Measurements from ENCODE around the gene RECK.
A peak's percentile ranks its signal among the peaks of the same experiment; 100 is the strongest.
"Not testable (repeated sequence)": the region's sequence is repeated elsewhere in the genome, so short reads cannot be mapped to it uniquely, and the experiment has no call there.

RECK gene, protein sequence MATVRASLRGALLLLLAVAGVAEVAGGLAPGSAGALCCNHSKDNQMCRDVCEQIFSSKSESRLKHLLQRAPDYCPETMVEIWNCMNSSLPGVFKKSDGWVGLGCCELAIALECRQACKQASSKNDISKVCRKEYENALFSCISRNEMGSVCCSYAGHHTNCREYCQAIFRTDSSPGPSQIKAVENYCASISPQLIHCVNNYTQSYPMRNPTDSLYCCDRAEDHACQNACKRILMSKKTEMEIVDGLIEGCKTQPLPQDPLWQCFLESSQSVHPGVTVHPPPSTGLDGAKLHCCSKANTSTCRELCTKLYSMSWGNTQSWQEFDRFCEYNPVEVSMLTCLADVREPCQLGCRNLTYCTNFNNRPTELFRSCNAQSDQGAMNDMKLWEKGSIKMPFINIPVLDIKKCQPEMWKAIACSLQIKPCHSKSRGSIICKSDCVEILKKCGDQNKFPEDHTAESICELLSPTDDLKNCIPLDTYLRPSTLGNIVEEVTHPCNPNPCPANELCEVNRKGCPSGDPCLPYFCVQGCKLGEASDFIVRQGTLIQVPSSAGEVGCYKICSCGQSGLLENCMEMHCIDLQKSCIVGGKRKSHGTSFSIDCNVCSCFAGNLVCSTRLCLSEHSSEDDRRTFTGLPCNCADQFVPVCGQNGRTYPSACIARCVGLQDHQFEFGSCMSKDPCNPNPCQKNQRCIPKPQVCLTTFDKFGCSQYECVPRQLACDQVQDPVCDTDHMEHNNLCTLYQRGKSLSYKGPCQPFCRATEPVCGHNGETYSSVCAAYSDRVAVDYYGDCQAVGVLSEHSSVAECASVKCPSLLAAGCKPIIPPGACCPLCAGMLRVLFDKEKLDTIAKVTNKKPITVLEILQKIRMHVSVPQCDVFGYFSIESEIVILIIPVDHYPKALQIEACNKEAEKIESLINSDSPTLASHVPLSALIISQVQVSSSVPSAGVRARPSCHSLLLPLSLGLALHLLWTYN

DNA sequence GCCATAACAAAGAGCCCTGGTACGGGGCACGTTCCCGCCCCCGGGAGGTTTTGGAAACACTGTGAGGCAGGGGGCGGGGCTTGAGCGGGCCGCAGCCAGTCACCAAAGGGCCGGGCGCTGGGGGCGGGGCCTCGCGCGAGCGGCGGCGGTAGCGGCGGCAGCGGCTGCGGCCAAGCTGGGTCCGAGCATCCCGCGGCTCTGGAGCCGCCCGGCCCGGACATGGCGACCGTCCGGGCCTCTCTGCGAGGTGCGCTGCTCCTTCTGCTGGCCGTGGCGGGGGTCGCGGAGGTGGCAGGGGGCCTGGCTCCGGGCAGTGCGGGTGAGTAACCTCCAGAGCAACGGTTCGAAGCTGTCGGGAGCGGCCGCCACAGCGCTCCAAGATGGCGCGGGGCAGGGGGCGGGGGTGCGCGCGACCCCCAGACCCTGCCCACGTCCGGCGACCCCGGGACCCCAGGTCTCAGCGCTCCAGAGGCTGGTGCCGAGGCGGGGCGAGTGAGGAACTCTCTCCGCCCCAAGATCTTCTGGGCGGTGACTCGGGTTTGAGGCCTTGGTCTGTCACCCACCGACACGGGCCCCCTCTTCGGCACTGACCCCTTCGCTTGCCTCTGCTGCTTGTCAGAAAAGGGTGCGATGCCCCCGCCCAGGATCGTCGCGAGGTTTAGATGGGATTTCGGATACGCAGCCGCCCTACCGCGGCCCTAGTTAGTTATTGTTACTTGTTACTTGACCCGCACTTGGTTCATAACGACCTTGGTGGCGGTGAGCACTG, at the start of gene RECK:
Gene RECK (plus strand): TSS at position 134 of the 769 bp plus-strand sequence. CDS start 86 bp downstream, at position 220.
- peak; percentile 32 for DNase-seq (ENCODE audit: low read depth, low spot score)

DNA sequence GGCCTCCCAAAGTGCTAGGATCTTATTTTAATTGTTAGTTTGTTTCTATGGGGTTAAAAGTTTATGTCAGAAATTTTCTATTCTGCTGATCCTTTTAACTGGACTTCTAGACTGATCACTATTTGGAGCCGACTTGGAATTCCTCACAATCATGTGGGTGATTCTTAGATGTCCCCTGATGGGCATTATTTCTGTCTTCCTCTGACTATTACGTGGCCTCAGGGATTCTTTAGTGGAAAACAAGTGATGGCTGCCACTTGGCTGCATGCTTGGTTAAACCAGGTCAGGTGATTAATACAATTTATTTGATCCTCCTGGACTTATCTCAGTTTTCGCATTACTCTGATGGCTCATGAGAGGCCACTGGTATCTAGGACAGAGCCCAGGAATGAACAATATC, 46.6 kb upstream of the RECK start:
- no peak for DNase-seq (ENCODE audit: low read depth, low spot score)

DNA sequence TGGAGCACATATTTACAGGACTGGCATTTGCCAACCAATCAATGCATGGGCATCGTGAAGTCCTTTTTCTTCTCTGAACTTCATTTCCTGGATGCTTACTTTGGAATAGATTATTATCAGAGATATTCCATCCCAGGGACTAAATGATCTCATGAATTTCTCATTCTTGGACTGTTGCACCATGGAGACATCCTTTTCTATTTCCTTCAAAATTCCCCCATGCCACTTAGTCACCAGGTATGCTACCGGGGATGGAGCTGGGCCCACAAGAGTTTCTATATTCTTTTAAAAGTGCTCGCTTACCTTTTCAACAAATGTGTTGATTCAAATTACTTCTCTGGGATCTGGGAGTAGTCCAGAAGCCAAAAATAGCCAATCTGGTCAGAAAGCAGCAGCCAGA, 43.6 kb upstream of the RECK start:
- DNase-seq (ENCODE audit: low read depth, low spot score): not testable (repeated sequence)

DNA sequence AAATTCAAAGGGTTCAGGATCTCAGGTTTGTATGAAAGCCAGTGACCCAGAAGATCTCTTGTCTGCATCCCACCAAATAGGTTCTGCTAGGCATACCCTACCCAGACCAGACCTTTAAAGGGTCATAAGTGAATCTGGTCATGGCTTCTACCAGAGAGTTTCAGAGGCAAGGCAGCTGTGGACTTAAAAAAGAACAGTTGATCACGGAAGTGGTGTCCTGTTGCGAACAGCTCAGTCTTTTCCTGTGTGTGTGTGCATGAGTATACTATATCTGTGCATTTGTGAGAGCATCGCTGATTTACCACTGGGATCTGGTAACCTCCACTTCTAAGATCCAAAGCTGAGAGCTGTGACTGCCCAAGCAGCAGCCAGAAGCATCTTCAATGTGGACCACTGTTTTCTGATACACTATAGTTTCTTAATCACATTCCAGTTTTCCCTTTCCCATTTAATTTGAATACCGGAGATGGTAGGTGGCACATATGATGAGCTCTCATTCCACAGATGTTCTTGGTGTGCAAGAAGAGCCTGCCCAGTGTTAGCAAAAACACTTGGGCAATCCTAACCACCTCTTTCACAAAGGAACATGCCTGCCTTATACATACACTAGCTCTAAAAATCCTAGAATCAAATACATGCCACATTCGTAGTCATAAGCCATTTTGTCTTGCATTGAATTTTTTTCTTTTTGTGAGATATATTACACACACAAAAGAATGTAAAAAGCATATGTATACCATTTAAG, 42.6 kb upstream of the RECK start:
- no peak for DNase-seq (ENCODE audit: low read depth, low spot score)

DNA sequence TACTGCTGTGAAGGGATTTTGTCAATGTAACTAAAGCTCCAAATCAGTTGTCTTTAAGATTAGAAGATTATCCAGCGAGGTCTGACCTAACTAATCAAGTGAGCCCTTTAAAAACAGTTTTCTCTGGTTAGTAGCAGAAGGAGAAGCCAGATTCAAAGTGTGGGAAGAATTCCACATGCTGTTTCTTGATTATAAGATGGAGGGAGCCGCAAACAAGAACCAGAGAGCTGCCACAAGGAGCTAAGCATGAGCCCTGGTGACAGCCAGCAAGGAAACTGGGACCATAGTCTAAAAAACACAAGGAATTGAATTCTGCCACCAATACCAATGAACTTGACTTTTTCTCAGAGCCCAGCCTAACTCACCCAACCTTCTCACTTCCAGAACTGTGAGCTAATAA, 41.8 kb upstream of the RECK start:
- DNase-seq (ENCODE audit: low read depth, low spot score): no peak

DNA sequence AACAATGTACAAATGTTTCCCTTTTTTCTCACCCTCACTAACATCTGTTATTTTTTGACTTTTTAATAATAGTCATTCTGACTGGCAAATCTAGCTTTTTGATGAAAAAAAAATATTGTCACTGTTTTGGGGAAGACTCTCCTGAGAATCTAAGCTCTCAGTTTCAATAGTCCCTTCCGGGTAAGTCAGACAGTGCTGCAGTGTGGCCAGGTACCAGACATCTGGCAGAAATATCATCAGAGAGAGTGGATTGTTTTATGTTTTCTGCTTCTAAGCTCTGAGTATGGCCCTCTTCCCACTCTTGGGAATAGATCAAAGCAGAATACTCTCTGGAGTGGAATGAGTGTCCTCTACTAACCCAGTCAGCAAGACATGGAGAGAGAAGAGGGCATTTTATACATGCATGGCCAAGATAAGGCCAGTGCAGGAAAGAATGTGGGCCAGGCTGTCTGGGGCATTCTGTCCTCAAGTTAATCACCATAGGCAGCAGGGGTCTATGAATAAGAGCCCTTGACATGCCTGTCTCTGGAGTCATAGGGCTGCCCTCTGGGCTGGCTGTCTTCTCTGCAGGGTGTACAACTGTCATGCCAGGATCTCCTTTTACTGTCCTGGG, 40.2 kb upstream of the RECK start:
- DNase-seq (ENCODE audit: low read depth, low spot score): peak; percentile 6

DNA sequence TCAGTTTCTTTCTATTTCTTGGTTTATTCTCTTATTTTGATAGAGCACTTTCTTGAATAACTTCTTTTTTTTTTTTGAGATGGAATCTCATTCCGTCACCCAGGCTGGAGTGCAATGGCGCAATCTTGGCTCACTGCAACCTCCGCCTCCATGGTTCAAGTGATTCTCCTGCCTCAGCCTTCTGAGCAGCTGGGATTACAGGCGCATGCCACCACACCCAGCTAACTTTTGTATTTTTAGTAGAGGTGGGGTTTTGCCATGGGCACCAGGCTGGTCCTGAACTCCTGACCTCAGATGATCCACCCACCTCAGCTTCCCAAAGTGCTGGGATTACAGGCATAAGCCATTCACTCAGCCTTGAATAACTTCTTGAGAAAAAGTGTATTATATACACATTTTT, 39.7 kb upstream of the RECK start:
- DNase-seq (ENCODE audit: low read depth, low spot score): not testable (repeated sequence)

DNA sequence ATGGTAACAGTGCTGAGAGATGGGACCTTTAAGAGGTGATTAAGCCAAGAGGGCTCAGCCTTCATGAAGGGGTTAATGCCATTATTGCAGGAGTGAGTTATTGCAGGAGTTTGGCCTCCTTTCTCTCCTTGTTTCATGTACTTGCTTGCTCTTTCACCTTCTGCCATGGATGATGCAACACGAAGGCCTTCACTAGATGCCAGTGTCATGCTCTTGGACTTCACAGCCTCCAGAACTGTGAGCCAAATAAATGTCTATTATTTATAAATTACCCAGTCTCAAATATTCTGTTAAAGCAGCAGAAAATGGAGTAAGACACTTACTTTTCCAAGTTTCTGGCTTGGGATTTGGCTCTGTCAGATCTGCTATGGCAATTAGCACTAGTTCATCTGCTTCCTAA, 38.4 kb upstream of the RECK start:
- no peak for DNase-seq (ENCODE audit: low read depth, low spot score)

DNA sequence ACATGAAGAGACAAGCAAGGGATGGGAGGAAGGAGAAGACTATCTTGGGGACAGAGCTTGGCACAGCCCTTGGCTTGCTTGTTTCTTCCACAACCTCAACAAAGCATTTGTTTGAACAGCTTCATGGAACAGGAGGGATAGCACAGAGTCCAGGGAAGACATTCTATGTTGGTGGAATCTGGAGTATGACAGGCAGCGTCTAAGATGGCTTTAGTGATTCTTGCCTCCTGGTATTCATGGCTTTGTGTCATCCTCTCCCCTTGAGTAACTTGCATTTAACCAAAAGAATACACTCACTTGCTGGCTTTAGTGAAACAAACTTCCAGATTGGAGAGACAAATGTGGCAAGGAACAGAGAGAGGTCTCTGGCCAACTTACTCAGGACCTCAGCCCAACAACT, 30.8 kb upstream of the RECK start:
- no peak for DNase-seq (ENCODE audit: low read depth, low spot score)

DNA sequence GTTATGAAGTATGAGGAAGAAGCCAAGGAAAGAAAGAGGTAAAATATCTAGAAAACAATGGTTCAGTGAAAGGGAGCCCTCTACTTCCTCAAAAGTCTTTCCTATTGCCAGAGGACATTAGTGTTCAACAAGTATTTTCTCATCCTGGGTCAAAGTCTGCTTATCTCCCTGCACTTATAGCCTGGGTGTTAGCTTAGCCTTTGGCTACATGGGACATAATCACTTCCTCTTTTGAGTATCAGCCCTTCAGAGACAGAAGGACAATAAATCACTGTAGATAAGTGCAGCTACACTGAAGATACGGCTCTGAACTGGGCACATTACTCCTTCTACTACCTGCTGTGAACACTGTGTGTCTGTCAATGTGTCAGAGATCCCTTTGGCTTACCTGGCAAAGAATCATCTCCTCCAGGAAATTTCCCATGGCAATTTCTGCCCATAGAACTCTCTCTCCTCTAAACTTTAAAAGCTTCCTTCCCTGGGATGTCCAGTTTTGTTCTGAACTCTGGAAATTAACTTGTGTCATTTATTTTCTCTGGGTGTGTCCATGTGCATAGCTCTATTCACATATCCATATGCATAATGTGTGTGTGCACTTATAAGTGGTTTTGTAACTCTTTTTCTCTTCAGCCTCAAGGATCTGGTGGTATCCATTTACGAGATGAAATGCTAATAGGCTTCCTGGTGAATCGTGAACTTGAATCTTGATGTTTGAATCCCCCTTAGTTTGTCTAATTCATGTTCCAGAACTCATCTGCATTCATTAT, 30.0 kb upstream of the RECK start:
- no peak for DNase-seq (ENCODE audit: low read depth, low spot score)

DNA sequence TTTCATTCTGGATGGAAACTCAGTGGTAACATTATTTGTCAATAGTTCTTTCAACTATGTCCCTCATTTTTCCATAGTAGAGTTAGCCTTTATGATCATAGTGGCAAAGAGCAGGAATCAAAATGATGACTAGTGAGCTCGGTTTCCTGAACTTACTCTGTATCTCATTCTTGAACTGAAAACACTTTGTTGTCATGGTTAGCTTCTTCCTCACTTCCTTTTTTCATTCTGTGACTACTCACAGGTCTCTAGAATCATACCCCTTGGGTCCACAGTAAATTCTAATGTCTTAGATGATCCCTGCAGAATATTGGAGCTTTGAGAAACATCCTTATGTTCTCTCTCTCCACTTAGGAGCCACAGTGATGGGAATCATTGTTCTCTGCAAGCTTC, 29.4 kb upstream of the RECK start:
- no peak for DNase-seq (ENCODE audit: low read depth, low spot score)

DNA sequence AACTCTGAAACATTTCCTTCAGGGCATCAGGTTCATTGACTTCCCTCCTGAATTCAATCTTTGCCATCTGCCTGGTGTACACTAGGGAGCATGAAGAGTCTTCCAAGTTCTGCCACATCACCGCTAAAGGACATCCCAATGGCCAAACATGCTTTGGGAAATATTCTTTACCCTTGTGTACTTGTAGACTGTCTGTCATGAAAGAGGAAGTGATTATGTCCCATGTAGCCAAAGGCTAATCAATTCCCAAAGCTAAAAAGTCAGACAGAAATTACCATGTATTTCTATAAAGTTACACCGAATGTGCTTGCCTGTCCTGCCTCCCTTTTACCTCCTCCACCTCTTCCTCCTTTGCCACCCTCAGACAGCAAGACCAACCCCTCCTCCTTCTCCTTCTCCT, 28.9 kb upstream of the RECK start:
- DNase-seq (ENCODE audit: low read depth, low spot score): no peak

DNA sequence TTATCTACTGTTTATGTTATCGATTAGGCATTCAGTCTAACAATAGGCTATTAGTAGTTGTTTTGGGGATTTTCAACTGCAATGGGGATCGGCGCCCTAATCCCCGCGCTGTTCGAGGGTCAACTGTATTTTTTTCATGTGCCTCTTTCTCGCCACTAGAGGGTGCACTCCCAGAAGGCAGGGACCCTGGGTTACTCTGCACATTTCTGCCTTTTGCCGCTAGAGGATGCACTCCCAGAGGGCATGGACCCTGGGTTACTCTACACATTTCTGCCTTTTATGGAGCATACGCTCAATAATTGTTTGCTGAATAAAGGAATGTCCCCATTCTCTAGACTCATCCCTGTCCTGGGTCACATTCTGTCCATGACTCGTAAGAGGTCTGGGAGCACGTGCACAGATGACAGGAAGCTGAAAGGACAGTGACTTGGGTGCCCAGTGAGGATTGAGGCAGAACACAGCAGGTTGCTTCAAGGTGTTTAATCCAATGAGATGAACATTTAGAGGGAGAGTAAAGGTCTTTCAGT, 27.9 kb upstream of the RECK start:
- peak; percentile 49 for DNase-seq (ENCODE audit: low read depth, low spot score)

DNA sequence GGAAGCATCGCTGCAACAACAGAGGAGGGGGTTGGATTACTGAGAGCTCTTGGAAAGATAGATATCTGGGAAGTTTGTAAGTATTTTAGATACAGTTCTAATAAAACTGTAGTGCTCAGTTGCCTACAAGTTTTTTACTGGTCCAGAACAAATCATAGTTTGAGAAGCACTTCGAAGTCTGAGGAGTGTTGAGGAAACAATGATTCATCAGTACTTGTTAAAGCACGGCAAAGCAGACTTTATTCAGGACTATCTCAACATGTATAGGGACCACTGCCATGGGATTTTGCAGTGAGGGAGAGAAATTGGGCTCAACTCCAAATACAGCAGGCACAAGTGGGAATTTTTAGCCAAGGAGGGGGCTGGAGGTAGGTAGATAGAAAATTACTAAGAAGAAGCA, 25.3 kb upstream of the RECK start:
- no peak for DNase-seq (ENCODE audit: low read depth, low spot score)

DNA sequence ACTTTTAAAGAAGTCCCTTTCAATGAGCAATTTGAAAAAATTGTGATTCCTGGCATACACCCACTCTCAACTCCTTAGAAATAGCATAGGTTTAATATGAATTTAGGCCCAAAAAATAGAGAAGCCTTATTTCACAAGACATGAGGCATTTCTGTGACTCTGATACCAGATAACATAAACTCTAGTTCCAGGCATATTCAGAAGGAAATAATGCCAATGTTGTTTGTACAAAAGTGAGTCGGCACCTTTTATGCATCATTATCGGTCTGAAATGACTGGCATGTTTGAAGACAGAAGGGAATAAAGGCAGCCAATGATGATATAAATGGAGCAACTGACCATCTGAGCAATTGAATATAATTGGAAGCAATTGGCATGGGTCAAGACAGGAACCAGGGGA, 19.4 kb upstream of the RECK start:
- DNase-seq (ENCODE audit: low read depth, low spot score): no peak

DNA sequence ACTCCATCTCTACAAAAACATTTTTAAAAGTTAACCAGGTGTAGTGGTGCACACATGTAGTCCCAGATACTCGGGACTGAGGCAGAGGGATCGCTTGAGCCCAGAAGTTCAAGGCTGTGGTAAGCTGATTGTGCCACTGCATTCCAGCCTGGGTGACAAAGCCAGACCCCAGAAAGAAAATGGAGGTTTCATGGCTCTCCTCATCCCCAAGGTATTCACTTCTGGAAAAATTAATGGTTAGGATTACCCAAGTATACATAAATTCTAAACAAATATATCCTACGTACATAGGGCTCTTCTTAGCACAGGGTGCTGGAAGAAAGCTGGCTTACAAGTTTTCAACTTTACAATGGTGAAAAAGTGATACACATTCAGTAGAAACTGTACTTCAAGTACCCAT, 18.6 kb upstream of the RECK start:
- no peak for DNase-seq (ENCODE audit: low read depth, low spot score)

DNA sequence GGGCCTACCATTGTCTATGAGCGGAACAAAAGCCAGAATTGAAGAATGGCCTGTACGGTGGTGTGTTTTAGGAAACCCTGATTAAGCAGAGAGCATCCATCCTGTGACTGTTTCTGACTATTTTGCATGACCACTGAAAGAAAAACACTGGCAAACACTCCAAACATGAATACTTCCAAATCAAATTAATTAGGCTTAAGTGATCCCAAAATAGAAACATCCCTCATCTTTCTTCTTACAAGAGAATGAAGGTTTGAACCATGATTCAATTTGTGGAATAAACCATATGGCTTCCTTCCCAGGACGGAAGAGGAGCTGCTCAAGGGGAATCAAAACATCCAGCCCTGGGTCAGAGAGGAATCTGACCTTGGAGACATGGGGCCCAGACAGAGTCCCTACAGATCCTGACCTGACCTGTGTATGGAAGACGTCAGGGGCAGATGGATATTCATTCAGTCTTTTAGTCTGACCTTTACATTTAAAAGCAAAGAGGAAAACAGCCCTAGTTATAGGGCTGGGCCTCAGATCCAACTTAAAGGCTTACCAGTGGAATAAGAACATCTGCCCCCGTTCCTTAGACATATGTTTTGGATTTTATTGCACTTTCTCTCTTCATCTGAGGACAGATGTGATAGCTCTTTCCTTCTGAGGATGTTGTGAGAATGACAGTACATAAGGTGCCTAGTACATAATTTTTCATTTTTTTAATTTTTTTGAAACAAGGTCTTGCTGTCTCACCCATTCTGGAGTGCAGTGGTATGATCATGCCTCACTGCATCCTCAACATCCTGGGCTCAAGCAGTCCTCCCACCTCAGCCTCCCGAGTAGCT, 17.6 kb upstream of the RECK start:
- no peak for DNase-seq (ENCODE audit: low read depth, low spot score)

DNA sequence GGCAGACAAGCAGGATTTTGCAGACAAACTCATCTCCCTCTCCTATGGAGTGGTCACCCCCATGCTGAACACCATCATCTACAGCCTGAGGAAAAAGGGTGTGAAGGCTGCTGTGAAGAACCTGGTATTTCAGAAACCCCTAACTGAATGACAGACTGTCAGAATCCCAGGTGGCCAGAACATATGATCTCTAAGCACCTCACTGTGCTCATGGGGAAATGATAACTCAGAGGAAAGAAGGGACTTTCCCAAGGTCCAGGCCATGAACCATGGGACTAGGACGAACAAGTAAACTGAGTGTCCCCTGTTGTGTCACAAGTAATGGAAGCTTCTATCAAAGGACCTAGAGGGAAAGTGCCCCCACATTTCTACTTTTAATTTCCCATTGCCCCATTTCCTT, 14.7 kb upstream of the RECK start:
- no peak for DNase-seq (ENCODE audit: low read depth, low spot score)
